Globus pallidus (tissue), 1 donor: Measurements from ENCODE around the gene ABCB8.
"Not testable (repeated sequence)": the region's sequence is repeated elsewhere in the genome, so short reads cannot be mapped to it uniquely, and the experiment has no call there.

Source experiments
- DNase-seq: peaks from one replicate; pipeline ENCODE4 v3.0.0-alpha.2; 2015; ENCODE audit warnings: low spot score

ABCB8 gene

GRCh38 chr7:151014950-151015349, 13.3 kb upstream of the ABCB8 start:
- DNase-seq = no peak

- no peak for DNase-seq
Observed at GRCh38 chr7:151015967-151016366, 12.3 kb upstream of the ABCB8 start.

GRCh38 chr7:151016505-151016904, 11.7 kb upstream of the ABCB8 start:
- DNase-seq = no peak

GRCh38 chr7:151016942-151017341, 11.3 kb upstream of the ABCB8 start:
- no peak for DNase-seq

GRCh38 chr7:151017370-151017952, 10.8 kb upstream of the ABCB8 start:
- no peak for DNase-seq

- DNase-seq = no peak
Observed at GRCh38 chr7:151017953-151018420, 10.3 kb upstream of the ABCB8 start.

- DNase-seq = no peak
Observed at GRCh38 chr7:151018421-151019129, 9.7 kb upstream of the ABCB8 start.

- no peak for DNase-seq
Observed at GRCh38 chr7:151019130-151019447, 9.2 kb upstream of the ABCB8 start.

- no peak for DNase-seq
Observed at GRCh38 chr7:151020231-151020630, 8.0 kb upstream of the ABCB8 start.

GRCh38 chr7:151023232-151023631, 5.0 kb upstream of the ABCB8 start:
- no peak for DNase-seq

GRCh38 chr7:151024435-151025056, 3.7 kb upstream of the ABCB8 start, which contains the start of gene ATG9B:
ATG9B (minus strand) TSS chr7:151024494; CDS start chr7:151024423, 71 bp downstream.
- DNase-seq = no peak

- DNase-seq = no peak
Observed at GRCh38 chr7:151025924-151026671, 2.2 kb upstream of the ABCB8 start.

- not testable (repeated sequence) for DNase-seq
Observed at GRCh38 chr7:151026771-151027727, 1.2 kb upstream of the ABCB8 start.

- not testable (repeated sequence) for DNase-seq
Observed at GRCh38 chr7:151027728-151028130, 521 bp upstream of the ABCB8 start.

GRCh38 chr7:151028948-151029501, 775 bp downstream of the ABCB8 start:
- no peak for DNase-seq

- no peak for DNase-seq
Observed at GRCh38 chr7:151031011-151031410, 2.8 kb downstream of the ABCB8 start.

- DNase-seq = no peak
Observed at GRCh38 chr7:151032936-151033863, 5.0 kb downstream of the ABCB8 start.

- no peak for DNase-seq
Observed at GRCh38 chr7:151033864-151034249, 5.6 kb downstream of the ABCB8 start.

- no peak for DNase-seq
Observed at GRCh38 chr7:151034312-151035025, 6.2 kb downstream of the ABCB8 start.
